Dedifferentiated amniotic fluid mesenchymal stem cell (primary cell): ENCODE data around the gene CUX1.
"Not testable (repeated sequence)": the region's sequence is repeated elsewhere in the genome, so short reads cannot be mapped to it uniquely, and the experiment has no call there.

Experiments used
- DNase-seq: peaks from one replicate; pipeline ENCODE4 v3.0.0-alpha.2; 2016; ENCODE audit errors: extremely low spot score

The CUX1 gene

DNA sequence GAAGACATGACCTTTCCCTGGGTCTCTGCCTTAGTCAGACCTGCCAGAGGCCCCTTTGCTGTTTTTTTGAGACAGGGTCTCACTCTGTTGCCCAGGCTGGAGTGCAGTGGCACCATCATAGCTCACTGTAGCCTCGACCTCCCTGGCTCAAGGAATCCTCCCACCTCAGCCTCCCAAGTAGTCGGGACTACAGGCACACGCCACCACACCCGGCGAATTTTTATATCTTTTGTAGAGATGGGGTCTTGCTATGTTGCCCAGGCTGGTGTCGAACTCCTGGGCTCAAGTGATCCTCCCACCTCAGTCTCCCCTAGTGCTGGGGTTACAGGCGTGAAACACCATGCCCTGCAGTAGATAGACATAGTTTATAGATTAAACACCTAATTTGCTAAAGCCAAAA lies 366.4 kb downstream of the CUX1 start:
- DNase-seq: not testable (repeated sequence)

DNA sequence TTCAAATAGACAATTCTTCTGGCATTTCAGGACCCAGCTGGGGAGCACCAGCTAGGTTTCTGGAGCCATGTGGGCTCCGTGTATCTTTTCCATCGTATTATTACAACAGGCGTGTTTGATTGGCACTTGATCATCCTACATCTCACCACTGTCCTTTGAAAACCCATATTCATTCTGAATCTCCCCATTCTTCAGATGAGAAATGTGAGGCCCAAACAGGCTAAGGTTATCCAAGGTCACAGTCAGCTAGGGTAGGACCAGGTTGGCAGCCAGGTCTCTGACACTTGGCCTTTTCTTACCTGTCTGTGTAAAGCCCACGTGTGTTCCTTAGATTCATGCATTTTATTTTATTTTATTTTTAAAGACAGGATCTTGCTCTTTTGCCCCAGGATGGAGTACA lies 366.9 kb downstream of the CUX1 start:
- DNase-seq: no peak

GRCh38 chr7:102185796-102186195 lies 368.4 kb downstream of the CUX1 start:
- DNase-seq: no peak

- DNase-seq: no peak
Observed at GRCh38 chr7:102186306-102186705, 368.9 kb downstream of the CUX1 start.

DNA sequence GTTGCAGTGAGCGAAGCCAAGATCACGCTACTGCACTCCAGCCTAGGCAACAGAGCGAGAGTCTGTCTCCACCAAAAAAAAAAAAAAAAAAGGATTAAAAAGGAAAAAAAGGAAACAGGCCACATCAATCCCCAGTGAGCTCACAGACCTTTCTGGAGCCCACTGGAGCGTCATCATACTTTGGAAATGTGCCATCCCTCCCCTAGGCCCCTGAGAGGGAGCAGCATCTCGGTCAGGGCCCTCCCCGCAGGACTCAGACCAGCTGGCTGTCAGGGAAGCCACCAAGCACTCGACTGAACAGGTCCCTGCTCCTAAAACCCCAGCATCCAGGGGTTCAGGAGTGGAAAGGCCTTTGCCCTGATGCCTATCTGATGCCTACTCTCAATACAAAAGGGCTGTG lies 371.3 kb downstream of the CUX1 start:
- DNase-seq: no peak

DNA sequence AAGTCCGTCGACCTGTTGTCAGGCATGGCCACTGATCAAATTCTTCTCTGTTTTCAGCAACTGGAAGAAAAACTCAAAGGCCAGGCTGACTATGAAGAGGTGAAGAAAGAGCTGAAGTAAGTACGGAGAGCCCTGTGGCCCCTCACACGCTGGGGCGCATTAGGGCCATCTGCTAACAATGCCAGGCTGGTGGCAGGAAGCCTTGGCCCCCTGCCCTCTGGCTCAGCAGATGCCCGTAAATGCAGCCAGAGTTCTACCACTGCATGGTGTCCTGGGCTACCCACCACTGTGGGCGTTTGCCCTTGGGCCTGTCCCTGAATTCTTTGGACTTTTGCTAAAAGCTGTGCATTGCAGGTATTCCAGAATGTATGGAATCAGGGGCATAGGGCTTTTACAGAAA lies 372.3 kb downstream of the CUX1 start:
- no peak for DNase-seq

DNA sequence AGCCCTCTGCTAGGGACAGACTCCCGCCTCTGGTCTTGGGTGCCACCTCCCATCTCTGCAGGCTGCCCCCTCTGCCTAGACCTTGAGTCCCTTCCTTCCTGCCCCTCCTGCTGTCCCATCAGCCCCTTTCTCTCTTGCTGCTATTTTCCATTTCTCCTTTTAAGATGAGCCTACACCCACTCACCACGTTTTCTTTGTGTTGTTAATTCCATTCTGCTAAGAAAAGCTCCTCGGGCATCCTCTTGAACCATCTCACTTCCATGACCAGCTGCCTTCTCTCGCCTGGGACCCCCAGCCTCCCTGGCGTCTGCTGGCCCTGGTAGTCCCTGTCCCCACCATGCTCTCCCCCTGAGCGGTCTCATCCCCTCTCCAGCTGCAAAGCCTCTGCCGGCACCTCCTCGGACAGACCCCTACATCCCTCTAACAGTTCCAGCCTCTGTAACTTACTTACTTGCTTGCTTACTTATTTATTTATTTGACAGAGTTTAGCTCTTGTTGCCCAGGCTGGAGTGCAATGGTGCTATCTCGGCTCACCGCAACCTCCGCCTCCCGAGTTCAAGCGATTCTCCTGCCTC lies 373.4 kb downstream of the CUX1 start:
- DNase-seq: no peak

DNA sequence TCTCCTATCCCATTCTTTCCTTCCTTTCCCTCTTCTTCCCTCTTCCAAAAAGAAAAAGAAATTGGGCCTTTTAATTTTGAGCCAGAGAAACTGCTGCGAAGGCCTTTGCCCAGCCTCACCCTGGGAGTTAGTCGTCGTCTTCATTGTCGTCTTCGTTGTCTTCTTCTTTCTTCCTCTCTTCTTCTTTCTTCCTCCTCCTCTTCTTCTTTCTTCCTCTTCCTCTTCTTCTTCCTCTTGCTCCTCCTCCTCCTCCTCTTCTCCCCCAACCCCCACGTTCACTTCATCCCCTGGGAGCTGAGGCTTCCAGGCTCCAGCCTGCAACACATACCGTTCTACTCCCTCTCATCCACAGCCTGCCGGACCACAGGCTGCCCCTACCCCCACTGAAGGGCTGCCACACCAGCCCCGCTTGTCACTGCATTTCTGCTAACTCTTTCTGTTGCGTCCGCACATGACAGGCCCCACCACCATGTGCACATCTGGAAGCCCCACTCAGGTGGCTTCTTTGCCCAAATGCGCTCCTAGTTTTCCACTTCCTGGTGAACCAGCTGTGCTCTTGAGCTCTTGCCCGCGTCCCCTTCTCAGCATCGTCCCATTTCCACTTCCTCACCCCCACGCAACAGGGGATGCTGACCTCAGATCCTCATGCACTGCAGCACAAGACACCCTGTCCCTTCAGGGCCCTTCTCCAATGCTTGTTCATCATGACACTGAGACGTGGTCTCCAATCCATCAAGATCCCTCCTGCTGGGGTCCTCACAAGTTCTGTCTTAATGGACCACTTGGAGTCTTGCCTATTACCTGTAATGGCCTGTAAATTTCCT lies 374.3 kb downstream of the CUX1 start:
- no peak for DNase-seq

DNA sequence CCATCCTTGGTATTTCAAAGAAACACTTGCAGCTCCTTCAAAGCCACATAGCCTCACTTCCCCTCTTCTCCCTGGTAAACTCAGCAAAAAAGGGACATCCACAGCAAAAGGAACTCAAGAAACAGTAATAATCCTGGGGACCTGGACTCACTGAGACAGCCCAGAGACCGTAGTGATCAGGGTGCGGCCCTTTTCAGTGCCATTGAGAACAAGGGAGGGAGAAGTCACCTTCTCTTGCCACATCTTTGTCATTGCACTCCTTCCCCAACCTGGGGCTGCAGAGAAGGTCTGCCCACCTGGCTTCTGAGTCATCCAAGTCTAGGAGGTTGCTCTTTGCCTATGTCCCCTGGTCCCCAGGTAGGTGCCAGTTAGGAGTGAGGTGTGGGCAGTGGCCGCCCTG lies 375.4 kb downstream of the CUX1 start:
- no peak for DNase-seq

DNA sequence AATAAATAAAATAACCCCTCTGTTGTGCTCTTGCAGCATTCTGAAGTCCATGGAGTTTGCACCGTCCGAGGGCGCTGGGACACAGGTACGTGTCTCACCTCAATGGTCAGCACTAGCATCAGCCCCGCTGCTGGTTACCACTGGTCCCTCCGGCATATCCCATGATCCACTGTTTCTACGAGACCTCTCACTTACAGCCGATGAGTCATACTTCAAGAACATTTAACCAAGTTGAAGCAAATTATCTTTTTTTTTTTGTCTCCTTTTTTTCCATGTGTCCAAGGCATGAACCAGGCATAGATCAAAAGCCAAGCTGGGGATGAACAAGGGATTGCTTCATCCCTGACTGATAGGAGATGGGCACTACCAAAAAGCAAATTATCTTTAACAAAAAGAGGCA lies 376.4 kb downstream of the CUX1 start:
- no peak for DNase-seq

GRCh38 chr7:102195361-102195760 lies 377.9 kb downstream of the CUX1 start:
- DNase-seq: no peak

- DNase-seq: no peak
Observed at GRCh38 chr7:102196028-102196427, 378.6 kb downstream of the CUX1 start.

- DNase-seq: no peak
Observed at GRCh38 chr7:102197161-102197560, 379.7 kb downstream of the CUX1 start.

DNA sequence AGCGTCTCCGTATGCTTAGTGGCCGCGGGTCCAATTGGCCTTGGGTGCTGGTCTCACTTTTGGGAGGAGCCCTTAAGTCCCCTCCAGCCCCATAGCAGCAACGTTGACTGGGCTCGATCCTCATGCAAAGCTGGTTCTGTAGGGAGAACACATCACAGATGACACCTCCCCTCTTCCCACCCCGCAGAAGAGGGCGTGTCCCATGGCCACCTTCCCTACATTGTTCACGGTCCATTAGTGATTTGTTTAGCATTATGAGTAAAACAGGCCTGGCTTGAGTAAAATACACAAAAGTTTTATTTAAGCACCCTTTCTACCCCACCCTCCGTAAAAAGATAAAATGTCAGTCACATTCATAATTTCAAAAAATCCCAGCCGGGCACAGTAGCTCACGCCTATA lies 380.2 kb downstream of the CUX1 start:
- DNase-seq: no peak

DNA sequence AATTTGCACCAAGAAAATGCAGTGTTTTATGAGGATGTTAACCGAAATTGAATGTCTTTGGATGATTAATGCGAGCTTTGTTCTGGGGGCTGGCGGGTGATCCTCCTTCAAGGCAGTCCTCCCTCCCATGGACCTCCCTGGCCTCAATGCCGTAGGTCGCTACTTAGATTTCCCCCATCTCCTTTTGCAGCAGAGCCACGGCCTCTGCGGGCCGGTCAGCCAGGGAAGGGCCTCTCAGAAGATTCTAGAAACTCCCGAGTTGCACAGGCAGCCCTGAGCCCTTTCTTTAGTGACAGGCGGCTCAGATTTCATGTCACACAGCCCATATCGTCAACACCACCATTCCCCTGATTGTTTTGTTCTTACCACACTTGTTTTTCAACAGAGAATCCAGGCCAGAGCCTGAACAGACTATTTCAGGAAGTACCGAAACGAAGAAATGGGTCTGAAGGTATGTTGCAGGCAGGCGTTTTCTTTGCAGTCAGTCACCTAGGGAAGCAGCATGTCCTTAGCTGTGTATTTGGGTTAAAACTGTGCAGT lies 381.1 kb downstream of the CUX1 start:
- no peak for DNase-seq

DNA sequence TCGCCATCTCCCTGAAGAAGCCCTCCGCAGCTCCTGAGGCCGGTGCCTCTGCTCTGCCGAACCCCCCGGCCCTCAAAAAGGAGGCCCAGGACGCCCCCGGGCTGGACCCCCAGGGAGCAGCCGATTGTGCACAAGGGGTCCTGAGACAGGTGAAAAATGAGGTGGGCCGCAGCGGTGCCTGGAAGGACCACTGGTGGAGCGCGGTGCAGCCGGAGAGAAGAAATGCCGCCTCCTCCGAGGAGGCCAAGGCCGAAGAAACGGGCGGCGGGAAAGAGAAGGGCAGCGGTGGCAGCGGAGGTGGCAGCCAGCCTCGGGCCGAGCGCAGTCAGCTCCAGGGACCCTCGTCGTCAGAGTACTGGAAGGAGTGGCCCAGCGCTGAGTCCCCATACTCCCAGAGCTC lies 384.1 kb downstream of the CUX1 start:
- DNase-seq: no peak

GRCh38 chr7:102202556-102202955 lies 385.1 kb downstream of the CUX1 start:
- no peak for DNase-seq

GRCh38 chr7:102203218-102203617 lies 385.8 kb downstream of the CUX1 start:
- no peak for DNase-seq

DNA sequence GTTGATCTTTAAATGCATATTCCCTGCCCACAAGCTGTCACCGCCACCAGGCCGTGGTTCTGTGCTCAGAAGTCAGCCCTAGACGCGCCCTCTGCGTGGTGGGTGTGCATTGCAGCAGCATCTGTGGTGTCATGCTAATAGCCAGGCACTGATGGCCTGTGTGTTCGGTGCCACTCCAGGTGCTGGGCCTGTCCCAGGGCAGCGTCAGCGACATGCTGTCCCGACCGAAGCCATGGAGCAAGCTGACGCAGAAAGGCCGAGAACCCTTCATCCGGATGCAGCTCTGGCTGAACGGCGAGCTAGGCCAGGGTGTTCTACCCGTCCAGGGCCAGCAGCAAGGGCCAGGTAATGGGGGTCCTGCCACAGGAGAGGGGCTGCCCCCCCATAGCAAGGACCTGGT lies 386.8 kb downstream of the CUX1 start:
- no peak for DNase-seq

GRCh38 chr7:102205915-102206314 lies 388.5 kb downstream of the CUX1 start:
- DNase-seq: no peak

- DNase-seq: no peak
Observed at GRCh38 chr7:102208826-102209225, 391.4 kb downstream of the CUX1 start.

- DNase-seq: no peak
Observed at GRCh38 chr7:102210787-102211186, 393.4 kb downstream of the CUX1 start.
